IMR-90 (cell line): ENCODE data around the gene AUH. TPM values are rescaled to one million over a fixed set of nuclear protein-coding genes. Genes with fewer than 3 reads are reported as not detected.

Experiments used
- ATAC-seq: fragments of 200-7000 bp; cut with Tn5 transposase; 2 replicates; pipeline ENCODE4 v1.9.1; 2020; ENCODE audit warnings: low read depth, mild to moderate bottlenecking, moderate library complexity
- BruUV-seq: library from RNA; stranded (reverse); fragments of 400-500 nt; replicated peaks from 2 replicates; lab custom pipeline; 2021; lab: Mats Ljungman, UMichigan
- CTCF ChIA-PET: fragments of 300-600 bp; formaldehyde crosslinking; extraction: SDS; loops from one replicate; lab custom pipeline; 2021; ENCODE audit warnings: antibody characterized with exemption; lab: Yijun Ruan, JAX
- POLR2A ChIA-PET: fragments of 300-600 bp; sonication (Branson Sonifier 250); formaldehyde crosslinking; loops from one replicate; lab custom pipeline; 2022; ENCODE audit warnings: antibody characterized with exemption; ENCODE audit not compliant: unreplicated experiment; lab: Charles Lee
- DNase-seq: peaks from one replicate; pipeline ENCODE4 v3.0.0; 2013
- H2AFZ ChIP-seq: replicated peaks from 2 replicates; pipeline ENCODE3; 2013; ENCODE audit warnings: low read length, mild to moderate bottlenecking; ENCODE audit not compliant: poor library complexity
- H2AK5ac ChIP-seq: 2 replicates; pipeline ENCODE4 v1.6.1; 2013; ENCODE audit warnings: low read depth, low read length, inconsistent platforms
- H2AK9ac ChIP-seq: replicated peaks from 2 replicates; pipeline ENCODE3; 2013; ENCODE audit warnings: mild to moderate bottlenecking, low read depth, low read length, moderate library complexity; ENCODE audit not compliant: poor library complexity
- H2BK120ac ChIP-seq: 2 replicates; pipeline ENCODE4 v1.6.1; 2013; ENCODE audit warnings: low read depth, low read length, inconsistent platforms
- H2BK15ac ChIP-seq: 3 replicates; pipeline ENCODE4 v1.6.1; 2013; ENCODE audit warnings: low read depth, low read length, inconsistent platforms
- H2BK20ac ChIP-seq: 2 replicates; pipeline ENCODE4 v1.6.1; 2013; ENCODE audit warnings: low read depth, mild to moderate bottlenecking, inconsistent platforms, low read length, moderate library complexity
- H2BK5ac ChIP-seq: 2 replicates; pipeline ENCODE4 v1.6.1; 2013; ENCODE audit warnings: mild to moderate bottlenecking, low read depth, low read length, inconsistent platforms; ENCODE audit not compliant: poor library complexity, severe bottlenecking
- H3K14ac ChIP-seq: replicated peaks from 2 replicates; pipeline ENCODE4 v1.6.1; 2013; ENCODE audit warnings: low read depth, low read length, inconsistent platforms
- H3K18ac ChIP-seq: 2 replicates; pipeline ENCODE4 v1.6.1; 2013; ENCODE audit warnings: low read depth, low read length, control low read depth
- H3K23ac ChIP-seq: 2 replicates; pipeline ENCODE4 v1.6.1; 2013; ENCODE audit warnings: low read depth, low read length, inconsistent platforms
- H3K27ac ChIP-seq: 2 replicates; pipeline ENCODE4 v1.5.1; 2013; ENCODE audit warnings: mild to moderate bottlenecking, control low read depth, low read length; ENCODE audit not compliant: insufficient read depth
- H3K27me3 ChIP-seq: 2 replicates; pipeline ENCODE4 v1.6.1; 2013; ENCODE audit warnings: low read length; ENCODE audit not compliant: control insufficient read depth, insufficient read depth
- H3K36me3 ChIP-seq: 2 replicates; pipeline ENCODE4 v1.6.1; 2013; ENCODE audit warnings: low read length, mixed read lengths; ENCODE audit not compliant: control insufficient read depth, insufficient read depth
- H3K4ac ChIP-seq: 2 replicates; pipeline ENCODE4 v1.6.1; 2013; ENCODE audit warnings: low read depth, low read length, inconsistent platforms
- H3K4me1 ChIP-seq: 2 replicates; pipeline ENCODE4 v1.6.1; 2013; ENCODE audit warnings: low read length, mixed read lengths; ENCODE audit not compliant: control insufficient read depth, insufficient read depth
- H3K4me2 ChIP-seq: 2 replicates; pipeline ENCODE4 v1.6.1; 2013; ENCODE audit warnings: low read depth, mild to moderate bottlenecking, control low read depth, low read length, moderate library complexity
- H3K4me3 ChIP-seq: 2 replicates; pipeline ENCODE4 v1.5.1; 2013; ENCODE audit warnings: low read depth, mild to moderate bottlenecking, control low read depth, low read length, moderate library complexity; ENCODE audit not compliant: insufficient read depth
- H3K56ac ChIP-seq: 2 replicates; pipeline ENCODE4 v1.6.1; 2013; ENCODE audit warnings: low read length, inconsistent platforms; ENCODE audit not compliant: insufficient read depth; ENCODE audit errors: extremely low read depth
- H3K79me1 ChIP-seq, 2 experiments: 2 replicates each; pipeline ENCODE4 v1.6.1; 2013; ENCODE audit warnings: low read length in 2 of 2, inconsistent platforms in 1 of 2, low read depth in 1 of 2
- H3K9ac ChIP-seq: 2 replicates; pipeline ENCODE4 v1.6.1; 2013; ENCODE audit warnings: low read depth, low read length, control low read depth
- H3K9me1 ChIP-seq: 2 replicates; pipeline ENCODE4 v1.6.1; 2013; ENCODE audit warnings: low read length, inconsistent platforms; ENCODE audit not compliant: insufficient read depth
- H3K9me3 ChIP-seq: 2 replicates; pipeline ENCODE4 v1.6.1; 2013; ENCODE audit warnings: low read length; ENCODE audit not compliant: control insufficient read depth, insufficient read depth
- H4K20me1 ChIP-seq: 2 replicates; pipeline ENCODE4 v1.6.1; 2013; ENCODE audit warnings: low read length, inconsistent platforms; ENCODE audit not compliant: insufficient read depth
- H4K5ac ChIP-seq: 2 replicates; pipeline ENCODE4 v1.6.1; 2013; ENCODE audit warnings: mild to moderate bottlenecking, low read depth, low read length, control low read depth
- H4K8ac ChIP-seq, 2 experiments: 2 replicates each; pipeline ENCODE4 v1.6.1; 2013; ENCODE audit warnings: low read depth in 2 of 2, low read length in 2 of 2, control low read depth in 1 of 2, inconsistent platforms in 1 of 2
- H4K91ac ChIP-seq: 2 replicates; pipeline ENCODE4 v1.6.1; 2013; ENCODE audit warnings: low read depth, low read length, inconsistent platforms; ENCODE audit not compliant: insufficient read depth
- CEBPB ChIP-seq: IDR thresholded peaks from 2 replicates; pipeline ENCODE4 v1.6.1; 2012; ENCODE audit warnings: low read depth, low read length, improper control_type of control experiment
- CHD1 ChIP-seq: IDR thresholded peaks from 2 replicates; pipeline ENCODE4 v1.6.1; 2012; ENCODE audit warnings: low read depth, low read length, improper control_type of control experiment
- FOS ChIP-seq: fragments of 150-350 bp; IDR thresholded peaks from 2 replicates; pipeline ENCODE4 v1.6.1; 2016; ENCODE audit warnings: low read depth, low read length
- MAFK ChIP-seq: IDR thresholded peaks from 2 replicates; pipeline ENCODE4 v1.6.1; 2012; ENCODE audit warnings: low read depth, low read length, improper control_type of control experiment
- MAZ ChIP-seq: IDR thresholded peaks from 2 replicates; pipeline ENCODE4 v1.6.1; 2012; ENCODE audit warnings: low read depth, mild to moderate bottlenecking, low read length, improper control_type of control experiment, moderate library complexity, borderline replicate concordance
- MXI1 ChIP-seq: IDR thresholded peaks from 2 replicates; pipeline ENCODE4 v1.6.1; 2012; ENCODE audit warnings: low read depth, mild to moderate bottlenecking, low read length, moderate library complexity, borderline replicate concordance
- NFE2L2 ChIP-seq: fragments of 150-350 bp; IDR thresholded peaks from 2 replicates; pipeline ENCODE4 v1.6.1; 2016; ENCODE audit warnings: low read depth, mild to moderate bottlenecking, low read length
- POLR2A ChIP-seq: IDR thresholded peaks from 2 replicates; pipeline ENCODE4 v1.6.1; 2012; ENCODE audit warnings: mild to moderate bottlenecking, low read depth, low read length
- RAD21 ChIP-seq: IDR thresholded peaks from 2 replicates; pipeline ENCODE4 v1.6.1; 2012; ENCODE audit warnings: low read length, improper control_type of control experiment
- RCOR1 ChIP-seq: IDR thresholded peaks from 2 replicates; pipeline ENCODE4 v1.6.1; 2012; ENCODE audit warnings: mild to moderate bottlenecking, low read length, improper control_type of control experiment; ENCODE audit not compliant: insufficient replicate concordance
- RFX5 ChIP-seq: IDR thresholded peaks from 2 replicates; pipeline ENCODE4 v1.8.0; 2012; ENCODE audit warnings: low read depth, mild to moderate bottlenecking, low read length, moderate library complexity
- SMC3 ChIP-seq: fragments of 150-350 bp; IDR thresholded peaks from 2 replicates; pipeline ENCODE4 v1.6.1; 2016; ENCODE audit warnings: low read depth, mild to moderate bottlenecking, antibody characterized with exemption, low read length, moderate library complexity
- WGBS, 2 experiments: methylation state at CpG; one replicate each; pipeline versions ENCODE4 v1.1.5 to v1.1.7; 2013; ENCODE audit warnings: missing lambda C conversion rate in 2 of 2; ENCODE audit not compliant: insufficient read length in 1 of 2; ENCODE audit errors: extremely low coverage in 2 of 2; 5-methylcytosine and 5-hydroxymethylcytosine counted together
- dilution Hi-C: fragments of 300-500 bp; cut with HindIII; formaldehyde crosslinking; loops from one replicate; pipeline ENCODE4 v1.14.3; 2018; ENCODE audit warnings: low sequenced_read_pairs; ENCODE audit not compliant: unreplicated experiment
- in situ Hi-C: fragments of 300-500 bp; cut with MboI; formaldehyde crosslinking; loops from 3 replicates; pipeline ENCODE4 v1.14.3; 2019; ENCODE audit warnings: low sequenced_read_pairs, inconsistent platforms, mixed read lengths
- intact Hi-C: fragments of 100-400 bp; cut with micrococcal nuclease; formaldehyde crosslinking; loops from 2 replicates; pipeline ENCODE4 v1.10.0; 2022
- polyA plus RNA-seq, 3 experiments: library from polyadenylated mRNA; depleted of rRNA; stranded (reverse); fragments of >200 nt; gene quantifications; 2 replicates each; pipeline ENCODE4 v1.2.3, GENCODE V29; 2012; ENCODE audit warnings: low replicate concordance in 1 of 3
- total RNA-seq: library from RNA; depleted of rRNA; stranded (reverse); fragments of >200 nt; gene quantifications from 2 replicates; pipeline ENCODE4 v1.2.3, GENCODE V29; 2012
- TF ChIP-seq, protein P1 (sequence below): conservative IDR thresholded peaks from 2 replicates; pipeline ENCODE4 v1.5.1; 2012; ENCODE audit warnings: mild to moderate bottlenecking, low read depth, low read length, improper control_type of control experiment

The AUH gene
- total and polyA plus RNA-seq, 2 of the 4 experiments (the other 2 are of a cell fraction) = 5.9 to 8.1 TPM

DNA sequence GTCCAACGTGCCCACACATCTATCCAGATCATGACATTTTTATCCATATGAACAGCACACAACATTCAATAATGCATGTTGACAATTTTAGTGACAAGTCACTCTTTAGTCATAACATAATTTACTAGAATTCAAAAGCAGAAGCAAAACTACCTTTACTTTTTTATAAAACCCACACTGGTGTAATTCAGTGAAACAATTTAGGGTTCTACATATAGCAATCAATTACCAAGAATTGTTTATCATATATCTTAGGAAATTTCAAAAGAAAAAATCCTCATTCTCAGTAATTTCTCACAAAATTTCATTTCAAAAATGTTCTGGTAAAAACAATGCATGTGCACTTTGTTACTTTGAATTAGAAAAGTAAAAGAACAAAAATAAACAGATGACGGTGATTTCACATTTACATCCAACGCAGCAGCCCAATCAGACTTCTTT, 12.6 kb downstream of the AUH start:
- in situ Hi-C loops (no loop called here), dilution Hi-C loops (no loop called here), intact Hi-C loops (no loop called here)
- TF ChIP-seq, protein P1, sequence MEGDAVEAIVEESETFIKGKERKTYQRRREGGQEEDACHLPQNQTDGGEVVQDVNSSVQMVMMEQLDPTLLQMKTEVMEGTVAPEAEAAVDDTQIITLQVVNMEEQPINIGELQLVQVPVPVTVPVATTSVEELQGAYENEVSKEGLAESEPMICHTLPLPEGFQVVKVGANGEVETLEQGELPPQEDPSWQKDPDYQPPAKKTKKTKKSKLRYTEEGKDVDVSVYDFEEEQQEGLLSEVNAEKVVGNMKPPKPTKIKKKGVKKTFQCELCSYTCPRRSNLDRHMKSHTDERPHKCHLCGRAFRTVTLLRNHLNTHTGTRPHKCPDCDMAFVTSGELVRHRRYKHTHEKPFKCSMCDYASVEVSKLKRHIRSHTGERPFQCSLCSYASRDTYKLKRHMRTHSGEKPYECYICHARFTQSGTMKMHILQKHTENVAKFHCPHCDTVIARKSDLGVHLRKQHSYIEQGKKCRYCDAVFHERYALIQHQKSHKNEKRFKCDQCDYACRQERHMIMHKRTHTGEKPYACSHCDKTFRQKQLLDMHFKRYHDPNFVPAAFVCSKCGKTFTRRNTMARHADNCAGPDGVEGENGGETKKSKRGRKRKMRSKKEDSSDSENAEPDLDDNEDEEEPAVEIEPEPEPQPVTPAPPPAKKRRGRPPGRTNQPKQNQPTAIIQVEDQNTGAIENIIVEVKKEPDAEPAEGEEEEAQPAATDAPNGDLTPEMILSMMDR = no peak
- TF ChIP-seq FOS (no peak), CEBPB (no peak), NFE2L2 (no peak), RCOR1 (no peak), CHD1 (no peak), MAFK (no peak), RFX5 (no peak), MXI1 (no peak), POLR2A (no peak), SMC3 (no peak), MAZ (no peak), RAD21 (no peak)
- no peak overlapping the region for H2AFZ ChIP-seq
- H2BK5ac ChIP-seq = no peak overlapping the region
- H2BK20ac ChIP-seq = no peak overlapping the region
- no peak overlapping the region for H4K5ac ChIP-seq
- H2AK9ac ChIP-seq = no peak overlapping the region
- peaks cover 10% of the 10 kb centered on the region for H3K36me3 ChIP-seq
- no peak overlapping the region for H3K18ac ChIP-seq
- peaks cover 4% of the 10 kb centered on the region; the same call in 1 of the 2 replicates for H4K20me1 ChIP-seq
- BruUV-seq = no TSS peak
- no peak overlapping the region for H2AK5ac ChIP-seq
- no peak overlapping the region for H3K4me2 ChIP-seq
- H3K27me3 ChIP-seq = no peaks in the 10 kb centered on the region
- no peak overlapping the region; the same call in 1 of the 2 replicates for H3K23ac ChIP-seq
- H2BK15ac ChIP-seq = no peak overlapping the region
- peaks cover 10% of the 10 kb centered on the region for H3K9me1 ChIP-seq
- H3K4me1 ChIP-seq = 0 out of 2 replicates have a peak, but pooled peaks cover 2% of the 10 kb centered on the region
- ChIA-PET CTCF (no interaction called here), POLR2A (no interaction called here)
- H3K79me1 ChIP-seq = peaks cover 17 to 41% of the 10 kb centered on the region in 2 experiments
- H3K9ac ChIP-seq = no peak overlapping the region
- 100% methylated on average over 1 of the region's 3 CpGs; no CpG with 5 or more reads in 1 of the 2 experiments for WGBS, 2 experiments
- H3K27ac ChIP-seq = no peak overlapping the region
- no peak overlapping the region for H4K91ac ChIP-seq
- no peak overlapping the region for H4K8ac ChIP-seq
- ATAC-seq = no peak
- H3K14ac ChIP-seq = no peak overlapping the region
- no peak overlapping the region for H2BK120ac ChIP-seq
- no peak overlapping the region for H3K4me3 ChIP-seq
- H3K4ac ChIP-seq = no peak overlapping the region
- H3K56ac ChIP-seq = no peak overlapping the region
- no peaks in the 10 kb centered on the region for H3K9me3 ChIP-seq
- no peak for DNase-seq
